K562 (cell line): ENCODE data around the gene OR2T8. TPM values are rescaled to one million over a fixed set of nuclear protein-coding genes. Genes with fewer than 3 reads are reported as not detected.
"Not testable (repeated sequence)": the region's sequence is repeated elsewhere in the genome, so short reads cannot be mapped to it uniquely, and the experiment has no call there.

Source experiments
- ARID1B ChIP-seq: fragments of 450-650 bp; IDR thresholded peaks from 2 replicates; pipeline ENCODE4 v1.6.1; 2016; ENCODE audit warnings: antibody characterized with exemption, mild to moderate bottlenecking, inconsistent platforms
- CBFA2T2 ChIP-seq: fragments of 450-650 bp; conservative IDR thresholded peaks from 2 replicates; pipeline ENCODE4 v1.6.1; 2017; ENCODE audit warnings: mild to moderate bottlenecking
- CC2D1A ChIP-seq: fragments of 450-650 bp; IDR thresholded peaks from 2 replicates; pipeline ENCODE4 v1.6.1; 2017; ENCODE audit warnings: mild to moderate bottlenecking
- CCNT2 ChIP-seq: IDR thresholded peaks from 2 replicates; pipeline ENCODE4 v1.6.1; 2011; ENCODE audit warnings: borderline replicate concordance, low read depth, mild to moderate bottlenecking, moderate library complexity, mixed read lengths, low read length; ENCODE audit not compliant: insufficient read length; ENCODE audit errors: extremely low read depth
- DEAF1 ChIP-seq: fragments of 450-650 bp; formaldehyde crosslinking; IDR thresholded peaks from 2 replicates; pipeline ENCODE4 v1.4.0; 2020; ENCODE audit warnings: mild to moderate bottlenecking, moderate library complexity
- FOXK2 ChIP-seq, 2 experiments: fragments of 450-650 bp; IDR thresholded peaks in 1 of 2; conservative IDR thresholded peaks in 1 of 2; 2 replicates each; pipeline ENCODE4 v1.6.1; 2016; ENCODE audit warnings: low read depth in 2 of 2, mild to moderate bottlenecking in 1 of 2
- HCFC1 ChIP-seq: IDR thresholded peaks from 2 replicates; pipeline ENCODE4 v1.6.1; 2012; ENCODE audit warnings: low read depth, low read length, improper control_type of control experiment
- HDAC2 ChIP-seq: fragments of 450-650 bp; IDR thresholded peaks from 2 replicates; pipeline ENCODE4 v1.6.1; 2016; ENCODE audit warnings: mild to moderate bottlenecking
- HMGN3 ChIP-seq: IDR thresholded peaks from 2 replicates; pipeline ENCODE4 v1.6.1; 2011; ENCODE audit warnings: borderline replicate concordance, low read depth, mild to moderate bottlenecking, mixed read lengths, low read length; ENCODE audit not compliant: insufficient read length; ENCODE audit errors: extremely low read depth
- JUND ChIP-seq, 2 experiments: IDR thresholded peaks; 2 replicates in 1 of 2; 3 replicates in 1 of 2; pipeline ENCODE4 v1.6.1; 2011; ENCODE audit warnings: borderline replicate concordance in 2 of 2, low read depth in 2 of 2, low read length in 2 of 2, improper control_type of control experiment in 1 of 2, missing biosample characterization in 1 of 2, missing genetic modification characterization in 1 of 2, missing genetic modification reagents in 1 of 2
- KDM5B ChIP-seq: fragments of 200-600 bp; sonication (generic); IDR thresholded peaks from 2 replicates; pipeline ENCODE4 v1.6.1; 2012; ENCODE audit warnings: low read depth, mild to moderate bottlenecking, moderate library complexity, low read length, control low read depth, inconsistent platforms; ENCODE audit not compliant: insufficient replicate concordance
- KLF13 ChIP-seq: fragments of 450-650 bp; IDR thresholded peaks from 2 replicates; pipeline ENCODE4 v1.6.1; 2016; ENCODE audit warnings: missing genetic modification characterization, low read depth, mild to moderate bottlenecking, missing compliant biosample characterization, moderate library complexity, borderline replicate concordance
- NBN ChIP-seq: fragments of 450-650 bp; IDR thresholded peaks from 2 replicates; pipeline ENCODE4 v1.6.1; 2016; ENCODE audit warnings: low read depth, mild to moderate bottlenecking
- NRF1 ChIP-seq, 2 experiments: fragments of 450-650 bp; IDR thresholded peaks in 1 of 2; conservative IDR thresholded peaks in 1 of 2; 2 replicates each; pipeline ENCODE4 v1.6.1; 2014; ENCODE audit warnings: mild to moderate bottlenecking in 2 of 2
- PHF8 ChIP-seq: fragments of 200-600 bp; sonication (generic); IDR thresholded peaks from 2 replicates; pipeline ENCODE4 v1.6.1; 2012; ENCODE audit warnings: mixed run types, mild to moderate bottlenecking, inconsistent platforms, low read length, moderate library complexity, borderline replicate concordance
- SMC3 ChIP-seq: conservative IDR thresholded peaks from 2 replicates; pipeline ENCODE4 v1.6.1; 2011; ENCODE audit warnings: low read depth, low read length, improper control_type of control experiment; ENCODE audit not compliant: insufficient read depth
- TOE1 ChIP-seq, 2 experiments: fragments of 450-650 bp in 1 of 2; sonication (generic) in 1 of 2; formaldehyde crosslinking in 1 of 2; IDR thresholded peaks; 2 replicates each; pipeline versions ENCODE4 v1.7.1 to v1.8.0; 2016 to 2022; ENCODE audit warnings: borderline replicate concordance in 2 of 2, mild to moderate bottlenecking in 2 of 2, antibody characterized with exemption in 1 of 2, inconsistent platforms in 1 of 2, low read depth in 1 of 2, missing genetic modification reagents in 1 of 2, moderate library complexity in 1 of 2
- TRIM28 ChIP-seq: fragments of 450-650 bp; IDR thresholded peaks from 2 replicates; pipeline ENCODE4 v1.6.1; 2017
- ZBTB2 ChIP-seq: fragments of 450-650 bp; IDR thresholded peaks from 2 replicates; pipeline ENCODE4 v1.6.1; 2016; ENCODE audit warnings: antibody characterized with exemption
- ZNF263 ChIP-seq: sonication (generic); formaldehyde crosslinking; IDR thresholded peaks from 2 replicates; pipeline ENCODE4 v1.8.0; 2022; ENCODE audit warnings: mild to moderate bottlenecking, missing genetic modification reagents, borderline replicate concordance
- polyA plus RNA-seq, 8 experiments: library from polyadenylated mRNA; depleted of rRNA in 4 of 8; stranded (reverse) in 5 of 8; unstranded in 3 of 8; fragments of >200 nt; fragmentation: Nextera tagmentation in 2 of 8; fragmentation: Illumina TruSeq in 1 of 8; extraction: Ambion mirVana in 2 of 8; extraction: Trizol in 1 of 8; gene quantifications; 2 replicates each; pipeline versions ENCODE4 v1.2.1 to v1.2.3, GENCODE V29; 2011 to 2014; ENCODE audit warnings: inconsistent platforms in 1 of 8, missing spikeins in 1 of 8
- total RNA-seq, 7 experiments: library from RNA; depleted of rRNA in 6 of 7; stranded (reverse); fragments of >200 nt in 6 of 7; fragmentation: Illumina TruSeq in 2 of 7; extraction: Trizol in 2 of 7; gene quantifications; 2 replicates each; pipeline versions ENCODE4 v1.2.1 to v1.2.3, GENCODE V29; 2011 to 2021; ENCODE audit warnings: low replicate concordance in 1 of 7
- TF ChIP-seq, protein P1 (sequence below): sonication (generic); formaldehyde crosslinking; IDR thresholded peaks from 2 replicates; pipeline ENCODE4 v1.8.1; 2023; ENCODE audit warnings: mild to moderate bottlenecking, missing genetic modification reagents

The OR2T8 gene
- total and polyA plus RNA-seq, 9 of the 15 experiments (the other 6 are each of a cell fraction or from before 2014, with no cell fraction given), result 0.08 to 0.46 (median 0.31) TPM; not detected in 3

DNA sequence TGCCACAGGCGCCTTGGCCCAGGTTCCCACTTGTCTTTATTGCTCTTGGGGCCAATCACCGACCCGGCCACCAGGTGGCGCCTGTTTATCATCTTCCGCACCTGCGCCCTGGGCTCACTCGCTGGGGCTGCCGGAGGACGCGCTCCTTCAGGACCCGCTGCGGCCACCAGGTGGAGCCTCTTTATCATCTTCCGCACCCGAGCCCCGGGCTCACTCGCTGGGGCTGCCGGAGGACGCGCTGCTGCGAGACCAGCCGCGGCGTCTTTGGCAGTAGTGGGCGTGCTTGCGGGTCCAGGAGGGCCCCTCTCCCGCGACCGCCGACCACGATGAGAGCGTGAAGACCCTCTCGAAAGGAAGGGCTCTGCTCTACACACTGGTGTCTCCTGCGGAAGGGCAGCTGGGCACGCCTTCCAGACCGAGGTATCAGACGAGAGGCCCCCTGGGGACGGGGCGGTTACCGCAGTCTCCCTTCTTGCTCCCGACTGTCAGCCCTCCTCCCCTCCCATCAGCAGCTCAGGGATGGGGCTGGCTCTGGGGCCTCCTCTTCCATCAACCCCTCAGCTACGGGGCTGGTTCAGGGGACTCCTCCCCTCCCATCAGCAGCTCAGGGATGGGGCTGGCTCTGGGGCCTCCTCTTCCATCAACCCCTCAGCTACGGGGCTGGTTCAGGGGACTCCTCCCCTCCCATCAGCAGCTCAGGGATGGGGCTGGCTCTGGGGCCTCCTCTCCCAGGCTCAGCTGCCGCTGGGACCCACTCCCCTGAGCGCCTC is 17.1 kb downstream of the OR2T8 start (continued):
- TF ChIP-seq, protein P1, sequence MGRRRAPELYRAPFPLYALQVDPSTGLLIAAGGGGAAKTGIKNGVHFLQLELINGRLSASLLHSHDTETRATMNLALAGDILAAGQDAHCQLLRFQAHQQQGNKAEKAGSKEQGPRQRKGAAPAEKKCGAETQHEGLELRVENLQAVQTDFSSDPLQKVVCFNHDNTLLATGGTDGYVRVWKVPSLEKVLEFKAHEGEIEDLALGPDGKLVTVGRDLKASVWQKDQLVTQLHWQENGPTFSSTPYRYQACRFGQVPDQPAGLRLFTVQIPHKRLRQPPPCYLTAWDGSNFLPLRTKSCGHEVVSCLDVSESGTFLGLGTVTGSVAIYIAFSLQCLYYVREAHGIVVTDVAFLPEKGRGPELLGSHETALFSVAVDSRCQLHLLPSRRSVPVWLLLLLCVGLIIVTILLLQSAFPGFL (CRISPR knock-in tag), result 0 out of 2 replicates have a peak, but pooled peaks have one; percentile 75
- peak; percentile 59; the same call in 1 of the 2 replicates for TF ChIP-seq PHF8
- peak; percentile 31 for TF ChIP-seq HMGN3
- TF ChIP-seq NBN, result peak; percentile 65; the same call in 1 of the 2 replicates
- TF ChIP-seq KLF13, result 0 out of 2 replicates have a peak, but pooled peaks have one; percentile 11
- peak; percentile 9 for TF ChIP-seq CCNT2
- peak; percentile 59 for TF ChIP-seq KDM5B
- peak; percentile 75; the same call in 1 of the 2 replicates for TF ChIP-seq ZNF263 (CRISPR knock-in tag)
- TF ChIP-seq ARID1B, result 0 out of 2 replicates have a peak, but pooled peaks have one; percentile 9
- peak; percentile 79 to 84 for TF ChIP-seq NRF1 (conservative IDR thresholded peaks at IDR 0.05 in 1 of 2, IDR thresholded peaks at IDR 0.05 in 1 of 2)
- TF ChIP-seq CC2D1A, result peak; percentile 72; the same call in 1 of the 2 replicates
- peak; percentile 49 for TF ChIP-seq HCFC1
- TF ChIP-seq ZBTB2, result 0 out of 2 replicates have a peak, but pooled peaks have one; percentile 26
- TF ChIP-seq HDAC2, result peak; percentile 62; the same call in 1 of the 2 replicates
- TF ChIP-seq TRIM28, result peak; percentile 55; the same call in 1 of the 2 replicates
- TF ChIP-seq TOE1 (IDR thresholded peaks at IDR 0.05; ENCODE audit: borderline replicate concordance), result peak; percentile 51; the same call in 1 of the 2 replicates
- not testable (repeated sequence) for TF ChIP-seq TOE1 (CRISPR knock-in tag; IDR thresholded peaks at IDR 0.05; ENCODE audit: borderline replicate concordance, low read depth); JUND (tag; IDR thresholded peaks at IDR 0.05; ENCODE audit: borderline replicate concordance, low read depth, low read length)
- peak; percentile 18; the same call in 1 of the 2 replicates for TF ChIP-seq CBFA2T2
- peak; percentile 45; the same call in 1 of the 2 replicates for TF ChIP-seq JUND (IDR thresholded peaks at IDR 0.05; ENCODE audit: borderline replicate concordance, low read depth, low read length)
- peak; percentile 83 for TF ChIP-seq DEAF1 (CRISPR knock-in tag)
- peak; percentile 67 to 70; a peak in 3 of 4 replicates for TF ChIP-seq FOXK2 (conservative IDR thresholded peaks at IDR 0.05 in 1 of 2, IDR thresholded peaks at IDR 0.05 in 1 of 2; ENCODE audit: low read depth in 2 of 2)
- TF ChIP-seq SMC3, result peak; percentile 88
